ENCODE results near the gene MBTD1.

GRCh38 chr17:51188271-51188833 is 71.5 kb downstream of the MBTD1 start:
- TF ChIP-seq ARID4B (CRISPR knock-in tag; IDR thresholded peaks at IDR 0.05) (no peak), SRF (CRISPR knock-in tag; IDR thresholded peaks at IDR 0.05) (no peak), EZH2 (IDR thresholded peaks at IDR 0.05; ENCODE audit: borderline replicate concordance, low read depth, low read length) (no peak), ZBTB7A (IDR thresholded peaks at IDR 0.05; ENCODE audit: borderline replicate concordance, control insufficient read depth, low read depth, low read length) (no peak), CTCF (IDR thresholded peaks at IDR 0.05 in 2 of 3, conservative IDR thresholded peaks at IDR 0.05 in 1 of 3; ENCODE audit: insufficient read depth in 2 of 3, low read depth in 1 of 3, low read length in 3 of 3) (no peak), RAD51 (IDR thresholded peaks at IDR 0.05; ENCODE audit: borderline replicate concordance, low read depth) (no peak), HDGF (IDR thresholded peaks at IDR 0.05) (no peak), ZNF511 (CRISPR knock-in tag; IDR thresholded peaks at IDR 0.05) (no peak)
